Measurements from ENCODE around the gene YIPF2.

GRCh38 chr19:10911579-10912363, 16.7 kb downstream of the YIPF2 start:
- no peak for TF ChIP-seq POLR2A (IDR thresholded peaks at IDR 0.05)
- TF ChIP-seq CTCF (IDR thresholded peaks at IDR 0.05), result no peak

Data from right lobe of liver (tissue), 4 donors.